ENCODE data around the gene TLR10. TPM values are rescaled to one million over a fixed set of nuclear protein-coding genes. Genes with fewer than 3 reads are reported as not detected.
"Not testable (repeated sequence)": the region's sequence is repeated elsewhere in the genome, so short reads cannot be mapped to it uniquely, and the experiment has no call there.

The TLR10 gene
- total and polyA plus RNA-seq, 2 experiments from 2014 or later: 0.14 TPM; not detected in 1

DNA sequence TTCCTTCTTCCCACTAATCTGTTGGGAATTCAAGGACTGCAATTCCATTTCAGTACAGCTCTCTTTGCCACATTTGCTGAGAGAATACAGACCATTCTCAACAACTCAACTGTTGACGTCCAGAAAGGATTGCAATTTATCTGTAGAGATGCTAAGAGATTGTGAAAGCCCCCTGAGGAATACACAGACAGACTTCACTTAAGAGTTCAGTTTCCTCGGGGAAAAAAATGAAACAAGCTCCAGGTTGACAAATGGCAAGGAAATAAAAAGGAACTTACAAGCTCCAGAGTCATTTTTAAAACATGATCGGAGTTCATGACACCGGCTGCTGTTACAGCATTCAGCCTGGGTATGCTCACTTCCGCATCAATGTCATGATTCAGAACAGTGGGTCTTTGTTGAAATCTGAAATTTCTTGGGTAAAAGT lies 13.8 kb downstream of the TLR10 start:
- no peak for DNase-seq (ENCODE audit: low spot score)
- no peaks in the 10 kb centered on the region for H3K79me2 ChIP-seq (replicated peaks; ENCODE audit: insufficient read depth)
- no peak for TF ChIP-seq NANOG (IDR thresholded peaks at IDR 0.05; ENCODE audit: borderline replicate concordance)
- TF ChIP-seq POLR2AphosphoS5 (IDR thresholded peaks at IDR 0.05; ENCODE audit: low read depth): no peak
- no peak for TF ChIP-seq EZH2 (IDR thresholded peaks at IDR 0.05; ENCODE audit: low read depth, unreplicated experiment)
- no peak overlapping the region for H2AFZ ChIP-seq
- no peaks in the 10 kb centered on the region for H4K20me1 ChIP-seq (replicated peaks; ENCODE audit: insufficient read depth)
- no peaks in the 10 kb centered on the region; the same call in 2 of the 3 replicates for H3K36me3 Mint-ChIP-seq (ENCODE audit: low read depth)
- H3K9me3 Mint-ChIP-seq: no peaks in the 10 kb centered on the region; the same call in 2 of the 3 replicates
- H3K4me1 ChIP-seq (ENCODE audit: insufficient read depth): no peaks in the 10 kb centered on the region
- H3K27ac Mint-ChIP-seq: no peak overlapping the region
- no peak for ATAC-seq
- peaks cover 3% of the 10 kb centered on the region for H3K27me3 Mint-ChIP-seq (ENCODE audit: insufficient read depth, low read depth, poor library complexity)
- H3K9me2 ChIP-seq (ENCODE audit: insufficient read depth): 0 out of 2 replicates have a peak, but pooled peaks cover 1% of the 10 kb centered on the region
- H3K4me1 Mint-ChIP-seq: no peaks in the 10 kb centered on the region
- H3K4me3 Mint-ChIP-seq: no peak overlapping the region
- H3K27ac ChIP-seq (ENCODE audit: low read depth): no peak overlapping the region
- no peaks in the 10 kb centered on the region for H3K36me3 ChIP-seq (ENCODE audit: insufficient read depth)
- no peaks in the 10 kb centered on the region for H3F3A ChIP-seq (replicated peaks; ENCODE audit: low read depth)
- H3K4me3 ChIP-seq: no peak overlapping the region
- H3K4me2 ChIP-seq: no peak overlapping the region
- no peaks in the 10 kb centered on the region for H3K27me3 ChIP-seq (ENCODE audit: insufficient read depth)

DNA sequence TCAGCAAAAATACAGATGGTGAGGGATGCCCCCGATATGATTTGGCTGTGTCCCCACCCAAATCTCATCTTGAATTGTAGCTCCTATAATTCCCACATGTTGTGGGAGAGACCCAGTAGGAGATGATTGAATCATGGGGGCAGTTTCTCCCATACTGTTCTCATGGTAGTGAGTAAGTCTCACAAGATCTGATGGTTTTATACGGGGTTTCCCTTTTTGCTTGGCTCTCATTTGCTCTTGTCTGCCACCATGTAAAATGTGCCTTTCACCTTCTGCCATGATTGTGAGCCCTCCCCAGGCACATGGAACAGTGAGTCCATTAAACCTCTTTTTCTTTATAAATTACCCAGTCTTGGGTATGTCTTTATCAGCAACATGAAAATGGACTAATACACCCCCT lies 15.8 kb downstream of the TLR10 start:
- not testable (repeated sequence) for H3K27ac ChIP-seq (ENCODE audit: low read depth); H4K20me1 ChIP-seq (replicated peaks; ENCODE audit: insufficient read depth); H3K27me3 Mint-ChIP-seq (ENCODE audit: insufficient read depth, low read depth, poor library complexity); ATAC-seq; H3K36me3 Mint-ChIP-seq (ENCODE audit: low read depth); H3K4me3 ChIP-seq; H3K4me2 ChIP-seq; H3K9me2 ChIP-seq (ENCODE audit: insufficient read depth); H3K9me3 Mint-ChIP-seq; H3K27ac Mint-ChIP-seq; H3K79me2 ChIP-seq (replicated peaks; ENCODE audit: insufficient read depth); H3F3A ChIP-seq (replicated peaks; ENCODE audit: low read depth); H3K4me3 Mint-ChIP-seq; H3K36me3 ChIP-seq (ENCODE audit: insufficient read depth); H3K4me1 Mint-ChIP-seq; DNase-seq (ENCODE audit: low spot score); H2AFZ ChIP-seq; H3K27me3 ChIP-seq (ENCODE audit: insufficient read depth); H3K4me1 ChIP-seq (ENCODE audit: insufficient read depth)

DNA sequence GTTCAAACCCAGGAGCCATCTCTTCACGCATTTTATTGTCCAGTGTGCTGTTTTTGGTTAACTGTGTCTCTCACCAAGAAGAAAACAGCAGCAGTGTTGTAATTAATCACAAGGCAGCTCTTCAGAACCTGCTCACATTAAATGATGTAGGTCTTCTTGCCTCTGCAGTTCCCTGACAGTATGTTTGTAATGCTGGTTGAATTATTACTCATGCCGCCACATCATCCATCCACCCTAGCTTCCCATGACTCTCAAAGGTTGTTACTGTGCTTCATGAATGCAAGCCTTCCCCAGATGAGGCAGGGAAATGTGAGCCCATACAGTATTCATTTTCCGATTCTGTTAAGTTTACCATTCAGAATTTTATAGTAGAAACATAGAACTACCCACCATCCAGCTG lies 17.4 kb downstream of the TLR10 start:
- no peak overlapping the region for H3K27ac Mint-ChIP-seq
- Histone ChIP-seq H2AFZ (no peak overlapping the region), H3K9me2 (ENCODE audit: insufficient read depth) (no peaks in the 10 kb centered on the region), H4K20me1 (replicated peaks; ENCODE audit: insufficient read depth) (no peaks in the 10 kb centered on the region), H3K27ac (ENCODE audit: low read depth) (no peak overlapping the region), H3K36me3 (ENCODE audit: insufficient read depth) (no peaks in the 10 kb centered on the region), H3F3A (replicated peaks; ENCODE audit: low read depth) (no peaks in the 10 kb centered on the region), H3K79me2 (replicated peaks; ENCODE audit: insufficient read depth) (no peaks in the 10 kb centered on the region), H3K4me2 (no peak overlapping the region), H3K27me3 (ENCODE audit: insufficient read depth) (no peaks in the 10 kb centered on the region), H3K4me3 (no peak overlapping the region), H3K4me1 (ENCODE audit: insufficient read depth) (no peaks in the 10 kb centered on the region)
- ATAC-seq (no peak), DNase-seq (ENCODE audit: low spot score) (no peak)
- peaks cover 5% of the 10 kb centered on the region for H3K27me3 Mint-ChIP-seq (ENCODE audit: insufficient read depth, low read depth, poor library complexity)
- H3K4me1 Mint-ChIP-seq: peaks cover 5% of the 10 kb centered on the region; the same call in 1 of the 3 replicates
- H3K36me3 Mint-ChIP-seq (ENCODE audit: low read depth): no peaks in the 10 kb centered on the region; the same call in 2 of the 3 replicates
- no peak overlapping the region for H3K4me3 Mint-ChIP-seq
- H3K9me3 Mint-ChIP-seq: no peaks in the 10 kb centered on the region; the same call in 2 of the 3 replicates
- TF ChIP-seq ZNF331 (CRISPR knock-in tag; IDR thresholded peaks at IDR 0.05; ENCODE audit: low read depth) (no peak), EZH2 (IDR thresholded peaks at IDR 0.05; ENCODE audit: low read depth, unreplicated experiment) (no peak), EZH2phosphoT487 (IDR thresholded peaks at IDR 0.05; ENCODE audit: unreplicated experiment) (no peak), NANOG (IDR thresholded peaks at IDR 0.05; ENCODE audit: borderline replicate concordance) (no peak), POLR2AphosphoS5 (IDR thresholded peaks at IDR 0.05; ENCODE audit: low read depth) (no peak)
- TF ChIP-seq, protein P1, sequence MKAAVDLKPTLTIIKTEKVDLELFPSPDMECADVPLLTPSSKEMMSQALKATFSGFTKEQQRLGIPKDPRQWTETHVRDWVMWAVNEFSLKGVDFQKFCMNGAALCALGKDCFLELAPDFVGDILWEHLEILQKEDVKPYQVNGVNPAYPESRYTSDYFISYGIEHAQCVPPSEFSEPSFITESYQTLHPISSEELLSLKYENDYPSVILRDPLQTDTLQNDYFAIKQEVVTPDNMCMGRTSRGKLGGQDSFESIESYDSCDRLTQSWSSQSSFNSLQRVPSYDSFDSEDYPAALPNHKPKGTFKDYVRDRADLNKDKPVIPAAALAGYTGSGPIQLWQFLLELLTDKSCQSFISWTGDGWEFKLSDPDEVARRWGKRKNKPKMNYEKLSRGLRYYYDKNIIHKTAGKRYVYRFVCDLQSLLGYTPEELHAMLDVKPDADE (IDR thresholded peaks at IDR 0.05): no peak
- TF ChIP-seq, protein P2, sequence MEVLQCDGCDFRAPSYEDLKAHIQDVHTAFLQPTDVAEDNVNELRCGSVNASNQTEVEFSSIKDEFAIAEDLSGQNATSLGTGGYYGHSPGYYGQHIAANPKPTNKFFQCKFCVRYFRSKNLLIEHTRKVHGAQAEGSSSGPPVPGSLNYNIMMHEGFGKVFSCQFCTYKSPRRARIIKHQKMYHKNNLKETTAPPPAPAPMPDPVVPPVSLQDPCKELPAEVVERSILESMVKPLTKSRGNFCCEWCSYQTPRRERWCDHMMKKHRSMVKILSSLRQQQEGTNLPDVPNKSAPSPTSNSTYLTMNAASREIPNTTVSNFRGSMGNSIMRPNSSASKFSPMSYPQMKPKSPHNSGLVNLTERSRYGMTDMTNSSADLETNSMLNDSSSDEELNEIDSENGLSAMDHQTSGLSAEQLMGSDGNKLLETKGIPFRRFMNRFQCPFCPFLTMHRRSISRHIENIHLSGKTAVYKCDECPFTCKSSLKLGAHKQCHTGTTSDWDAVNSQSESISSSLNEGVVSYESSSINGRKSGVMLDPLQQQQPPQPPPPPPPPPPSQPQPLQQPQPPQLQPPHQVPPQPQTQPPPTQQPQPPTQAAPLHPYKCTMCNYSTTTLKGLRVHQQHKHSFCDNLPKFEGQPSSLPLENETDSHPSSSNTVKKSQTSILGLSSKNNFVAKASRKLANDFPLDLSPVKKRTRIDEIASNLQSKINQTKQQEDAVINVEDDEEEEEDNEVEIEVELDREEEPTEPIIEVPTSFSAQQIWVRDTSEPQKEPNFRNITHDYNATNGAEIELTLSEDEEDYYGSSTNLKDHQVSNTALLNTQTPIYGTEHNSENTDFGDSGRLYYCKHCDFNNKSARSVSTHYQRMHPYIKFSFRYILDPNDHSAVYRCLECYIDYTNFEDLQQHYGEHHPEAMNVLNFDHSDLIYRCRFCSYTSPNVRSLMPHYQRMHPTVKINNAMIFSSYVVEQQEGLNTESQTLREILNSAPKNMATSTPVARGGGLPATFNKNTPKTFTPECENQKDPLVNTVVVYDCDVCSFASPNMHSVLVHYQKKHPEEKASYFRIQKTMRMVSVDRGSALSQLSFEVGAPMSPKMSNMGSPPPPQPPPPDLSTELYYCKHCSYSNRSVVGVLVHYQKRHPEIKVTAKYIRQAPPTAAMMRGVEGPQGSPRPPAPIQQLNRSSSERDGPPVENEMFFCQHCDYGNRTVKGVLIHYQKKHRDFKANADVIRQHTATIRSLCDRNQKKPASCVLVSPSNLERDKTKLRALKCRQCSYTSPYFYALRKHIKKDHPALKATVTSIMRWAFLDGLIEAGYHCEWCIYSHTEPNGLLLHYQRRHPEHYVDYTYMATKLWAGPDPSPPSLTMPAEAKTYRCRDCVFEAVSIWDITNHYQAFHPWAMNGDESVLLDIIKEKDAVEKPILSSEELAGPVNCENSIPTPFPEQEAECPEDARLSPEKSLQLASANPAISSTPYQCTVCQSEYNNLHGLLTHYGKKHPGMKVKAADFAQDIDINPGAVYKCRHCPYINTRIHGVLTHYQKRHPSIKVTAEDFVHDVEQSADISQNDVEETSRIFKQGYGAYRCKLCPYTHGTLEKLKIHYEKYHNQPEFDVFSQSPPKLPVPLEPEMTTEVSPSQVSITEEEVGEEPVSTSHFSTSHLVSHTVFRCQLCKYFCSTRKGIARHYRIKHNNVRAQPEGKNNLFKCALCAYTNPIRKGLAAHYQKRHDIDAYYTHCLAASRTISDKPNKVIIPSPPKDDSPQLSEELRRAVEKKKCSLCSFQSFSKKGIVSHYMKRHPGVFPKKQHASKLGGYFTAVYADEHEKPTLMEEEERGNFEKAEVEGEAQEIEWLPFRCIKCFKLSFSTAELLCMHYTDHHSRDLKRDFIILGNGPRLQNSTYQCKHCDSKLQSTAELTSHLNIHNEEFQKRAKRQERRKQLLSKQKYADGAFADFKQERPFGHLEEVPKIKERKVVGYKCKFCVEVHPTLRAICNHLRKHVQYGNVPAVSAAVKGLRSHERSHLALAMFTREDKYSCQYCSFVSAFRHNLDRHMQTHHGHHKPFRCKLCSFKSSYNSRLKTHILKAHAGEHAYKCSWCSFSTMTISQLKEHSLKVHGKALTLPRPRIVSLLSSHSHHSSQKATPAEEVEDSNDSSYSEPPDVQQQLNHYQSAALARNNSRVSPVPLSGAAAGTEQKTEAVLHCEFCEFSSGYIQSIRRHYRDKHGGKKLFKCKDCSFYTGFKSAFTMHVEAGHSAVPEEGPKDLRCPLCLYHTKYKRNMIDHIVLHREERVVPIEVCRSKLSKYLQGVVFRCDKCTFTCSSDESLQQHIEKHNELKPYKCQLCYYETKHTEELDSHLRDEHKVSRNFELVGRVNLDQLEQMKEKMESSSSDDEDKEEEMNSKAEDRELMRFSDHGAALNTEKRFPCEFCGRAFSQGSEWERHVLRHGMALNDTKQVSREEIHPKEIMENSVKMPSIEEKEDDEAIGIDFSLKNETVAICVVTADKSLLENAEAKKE (CRISPR knock-in tag; IDR thresholded peaks at IDR 0.05): no peak
- TF ChIP-seq, protein P3, sequence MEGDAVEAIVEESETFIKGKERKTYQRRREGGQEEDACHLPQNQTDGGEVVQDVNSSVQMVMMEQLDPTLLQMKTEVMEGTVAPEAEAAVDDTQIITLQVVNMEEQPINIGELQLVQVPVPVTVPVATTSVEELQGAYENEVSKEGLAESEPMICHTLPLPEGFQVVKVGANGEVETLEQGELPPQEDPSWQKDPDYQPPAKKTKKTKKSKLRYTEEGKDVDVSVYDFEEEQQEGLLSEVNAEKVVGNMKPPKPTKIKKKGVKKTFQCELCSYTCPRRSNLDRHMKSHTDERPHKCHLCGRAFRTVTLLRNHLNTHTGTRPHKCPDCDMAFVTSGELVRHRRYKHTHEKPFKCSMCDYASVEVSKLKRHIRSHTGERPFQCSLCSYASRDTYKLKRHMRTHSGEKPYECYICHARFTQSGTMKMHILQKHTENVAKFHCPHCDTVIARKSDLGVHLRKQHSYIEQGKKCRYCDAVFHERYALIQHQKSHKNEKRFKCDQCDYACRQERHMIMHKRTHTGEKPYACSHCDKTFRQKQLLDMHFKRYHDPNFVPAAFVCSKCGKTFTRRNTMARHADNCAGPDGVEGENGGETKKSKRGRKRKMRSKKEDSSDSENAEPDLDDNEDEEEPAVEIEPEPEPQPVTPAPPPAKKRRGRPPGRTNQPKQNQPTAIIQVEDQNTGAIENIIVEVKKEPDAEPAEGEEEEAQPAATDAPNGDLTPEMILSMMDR (conservative IDR thresholded peaks at IDR 0.05; ENCODE audit: low read depth in 2 of 2): no peak
